ENCODE data around the gene BTF3L4. TPM values are rescaled to one million over a fixed set of nuclear protein-coding genes. Genes with fewer than 3 reads are reported as not detected.
"Not testable (repeated sequence)": the region's sequence is repeated elsewhere in the genome, so short reads cannot be mapped to it uniquely, and the experiment has no call there.

Gene BTF3L4
- total RNA-seq, 1 experiment from 2014 or later = 89.4 TPM

DNA sequence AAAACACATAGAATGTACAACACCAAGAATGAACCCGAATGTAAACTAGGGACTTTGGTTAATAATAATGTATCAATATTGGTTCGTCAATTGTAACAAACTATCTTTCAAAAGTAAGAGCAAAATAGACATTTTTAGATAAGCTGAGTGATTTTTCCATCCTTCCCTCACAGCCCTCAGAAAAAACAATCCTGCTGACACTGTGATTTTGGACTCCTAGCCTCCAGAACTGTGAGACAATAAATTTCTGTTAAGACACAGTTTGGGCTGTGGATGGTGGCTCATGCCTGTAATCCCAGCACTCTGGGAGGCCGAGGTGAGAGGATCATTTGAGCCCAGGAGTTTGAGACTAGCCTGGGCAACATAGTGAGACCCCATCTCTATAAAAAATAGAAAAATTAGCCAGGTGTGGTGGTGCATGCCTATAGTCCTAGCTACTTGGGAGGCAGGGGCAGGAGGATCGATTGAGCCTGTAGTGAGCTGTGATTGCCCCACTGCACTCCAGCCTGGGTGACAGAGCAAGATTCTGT lies 10.4 kb upstream of the BTF3L4 start:
- POLR2A ChIA-PET; ATAC-seq; H3K27me3 Mint-ChIP-seq (ENCODE audit: low read depth); DNase-seq (ENCODE audit: low spot score); CTCF ChIA-PET; H3K9me3 Mint-ChIP-seq; H3K4me1 Mint-ChIP-seq; H3K27ac Mint-ChIP-seq; H3K4me3 Mint-ChIP-seq: not testable (repeated sequence)
- peaks cover 19% of the 10 kb centered on the region for H3K36me3 Mint-ChIP-seq

DNA sequence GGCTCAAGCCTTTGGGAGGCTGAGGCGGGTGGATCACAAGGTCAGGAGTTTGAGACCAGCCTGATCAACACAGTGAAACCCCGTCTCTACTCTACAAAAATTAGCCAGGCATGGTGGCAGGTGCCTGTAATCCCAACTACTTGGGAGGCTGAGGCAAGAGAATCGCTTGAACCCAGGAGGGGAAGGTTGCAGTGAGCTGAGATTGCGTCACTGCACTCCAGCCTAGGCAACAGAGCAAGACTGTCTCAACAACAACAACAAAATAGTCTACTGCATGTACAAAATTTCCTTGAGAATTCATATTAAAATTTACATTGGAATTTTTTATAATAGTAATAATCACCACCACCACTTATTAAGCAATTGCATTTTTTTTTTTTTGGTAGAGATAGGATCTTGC lies 6.8 kb upstream of the BTF3L4 start:
- ATAC-seq; H3K27me3 Mint-ChIP-seq (ENCODE audit: low read depth); H3K4me3 Mint-ChIP-seq; DNase-seq (ENCODE audit: low spot score); H3K9me3 Mint-ChIP-seq; H3K27ac Mint-ChIP-seq: not testable (repeated sequence)
- Mint-ChIP-seq H3K36me3 (peaks cover 26% of the 10 kb centered on the region), H3K4me1 (peaks cover 13% of the 10 kb centered on the region)
- ChIA-PET POLR2A (interaction anchor here (0.6 kb wide), 1 partner anchor 25 kb away, joined by 4 read pairs; no protein-coding TSS in a partner anchor), CTCF (interaction anchor here (0.5 kb wide), 1 partner anchor 59 kb away, joined by 3 read pairs; no protein-coding TSS in a partner anchor)

DNA sequence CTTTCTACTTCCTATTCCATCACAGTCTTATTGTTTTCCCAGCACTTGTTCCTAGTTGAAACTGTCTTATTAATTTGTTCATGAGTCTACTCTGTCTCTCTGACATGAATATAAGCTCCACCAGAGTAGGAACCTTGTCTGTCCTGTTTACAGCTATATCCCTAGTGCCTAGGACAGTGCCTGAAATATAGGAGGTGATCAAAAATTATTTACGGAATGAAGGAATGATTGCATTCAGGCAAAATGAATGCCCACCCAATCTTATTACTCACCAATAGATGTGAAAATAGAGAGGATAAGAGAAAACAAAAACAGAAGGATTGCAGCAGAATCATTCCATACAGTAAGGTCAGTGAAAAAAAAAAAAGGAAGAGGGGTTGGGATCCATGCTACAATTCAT lies 2.2 kb upstream of the BTF3L4 start:
- H3K27ac Mint-ChIP-seq = no peak overlapping the region
- H3K9me3 Mint-ChIP-seq = no peaks in the 10 kb centered on the region
- DNase-seq (ENCODE audit: low spot score) (no peak), ATAC-seq (no peak)
- TF ChIP-seq ZBTB21 (CRISPR knock-in tag; IDR thresholded peaks at IDR 0.05; ENCODE audit: borderline replicate concordance) (no peak), TEAD1 (CRISPR knock-in tag; IDR thresholded peaks at IDR 0.05) (no peak), KAT7 (CRISPR knock-in tag; IDR thresholded peaks at IDR 0.05; ENCODE audit: borderline replicate concordance) (no peak)
- TF ChIP-seq, protein P1, sequence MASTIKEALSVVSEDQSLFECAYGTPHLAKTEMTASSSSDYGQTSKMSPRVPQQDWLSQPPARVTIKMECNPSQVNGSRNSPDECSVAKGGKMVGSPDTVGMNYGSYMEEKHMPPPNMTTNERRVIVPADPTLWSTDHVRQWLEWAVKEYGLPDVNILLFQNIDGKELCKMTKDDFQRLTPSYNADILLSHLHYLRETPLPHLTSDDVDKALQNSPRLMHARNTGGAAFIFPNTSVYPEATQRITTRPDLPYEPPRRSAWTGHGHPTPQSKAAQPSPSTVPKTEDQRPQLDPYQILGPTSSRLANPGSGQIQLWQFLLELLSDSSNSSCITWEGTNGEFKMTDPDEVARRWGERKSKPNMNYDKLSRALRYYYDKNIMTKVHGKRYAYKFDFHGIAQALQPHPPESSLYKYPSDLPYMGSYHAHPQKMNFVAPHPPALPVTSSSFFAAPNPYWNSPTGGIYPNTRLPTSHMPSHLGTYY (CRISPR knock-in tag; IDR thresholded peaks at IDR 0.05) = no peak
- no peaks in the 10 kb centered on the region for H3K27me3 Mint-ChIP-seq (ENCODE audit: low read depth)
- ChIA-PET CTCF (interaction anchor here (1.7 kb wide), 1 partner anchor 157 kb away, joined by 6 read pairs; no protein-coding TSS in a partner anchor), POLR2A (interaction anchor here (2.1 kb wide), 1 partner anchor 21 kb away, joined by 11 read pairs; the partner anchor contains the start of gene KTI12)
- H3K4me1 Mint-ChIP-seq = peaks cover 29% of the 10 kb centered on the region
- H3K36me3 Mint-ChIP-seq = peaks cover 16% of the 10 kb centered on the region
- H3K4me3 Mint-ChIP-seq = peak overlapping the region; percentile 97

DNA sequence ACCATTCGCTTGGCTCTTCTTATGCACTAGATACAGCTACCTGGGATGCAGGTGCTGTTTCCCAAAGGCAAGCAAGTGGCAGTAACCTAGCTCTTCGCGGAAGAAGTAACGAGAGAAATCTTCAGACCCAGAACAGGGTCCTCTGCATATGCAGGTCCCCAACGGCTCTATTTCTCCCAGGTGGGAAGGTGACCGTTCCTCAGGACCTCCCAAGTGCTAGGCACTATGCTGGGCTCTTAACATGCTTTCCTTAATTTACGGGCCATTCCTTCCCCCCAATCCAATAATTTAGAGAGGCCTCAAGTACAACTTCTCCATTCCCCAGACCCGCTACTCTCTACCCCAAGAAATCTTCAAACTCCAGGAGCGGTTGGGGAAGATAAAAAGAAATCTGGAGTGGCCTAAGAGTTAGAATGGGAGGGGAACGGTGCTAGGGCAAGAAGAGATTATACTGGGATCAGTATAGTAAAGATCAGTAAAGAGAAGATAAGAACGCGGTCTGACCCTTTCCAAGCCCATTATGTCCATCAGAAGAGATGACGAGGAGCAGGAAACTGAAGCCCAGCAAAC lies 1.5 kb upstream of the BTF3L4 start:
- DNase-seq (ENCODE audit: low spot score) = no peak
- H3K27ac Mint-ChIP-seq = peak overlapping the region; percentile 99
- peaks cover 21% of the 10 kb centered on the region for H3K36me3 Mint-ChIP-seq
- H3K27me3 Mint-ChIP-seq (ENCODE audit: low read depth) = no peaks in the 10 kb centered on the region
- peak overlapping the region; percentile 97 for H3K4me3 Mint-ChIP-seq
- CTCF ChIA-PET = interaction anchor here (1.7 to 2.6 kb wide), 2 partner anchors 158 to 294 kb away, joined by 6 to 12 read pairs; no protein-coding TSS in a partner anchor
- 0 out of 2 replicates have a peak, but pooled peaks have one; percentile 0 for ATAC-seq
- TF ChIP-seq, protein P2, sequence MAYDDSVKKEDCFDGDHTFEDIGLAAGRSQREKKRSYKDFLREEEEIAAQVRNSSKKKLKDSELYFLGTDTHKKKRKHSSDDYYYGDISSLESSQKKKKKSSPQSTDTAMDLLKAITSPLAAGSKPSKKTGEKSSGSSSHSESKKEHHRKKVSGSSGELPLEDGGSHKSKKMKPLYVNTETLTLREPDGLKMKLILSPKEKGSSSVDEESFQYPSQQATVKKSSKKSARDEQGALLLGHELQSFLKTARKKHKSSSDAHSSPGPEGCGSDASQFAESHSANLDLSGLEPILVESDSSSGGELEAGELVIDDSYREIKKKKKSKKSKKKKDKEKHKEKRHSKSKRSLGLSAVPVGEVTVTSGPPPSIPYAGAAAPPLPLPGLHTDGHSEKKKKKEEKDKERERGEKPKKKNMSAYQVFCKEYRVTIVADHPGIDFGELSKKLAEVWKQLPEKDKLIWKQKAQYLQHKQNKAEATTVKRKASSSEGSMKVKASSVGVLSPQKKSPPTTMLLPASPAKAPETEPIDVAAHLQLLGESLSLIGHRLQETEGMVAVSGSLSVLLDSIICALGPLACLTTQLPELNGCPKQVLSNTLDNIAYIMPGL (CRISPR knock-in tag; IDR thresholded peaks at IDR 0.05) = 0 out of 2 replicates have a peak, but pooled peaks have one; percentile 34
- TF ChIP-seq SP1 (CRISPR knock-in tag; conservative IDR thresholded peaks at IDR 0.05) (no peak), NR2C2 (CRISPR knock-in tag; IDR thresholded peaks at IDR 0.05) (no peak), KAT7 (CRISPR knock-in tag; IDR thresholded peaks at IDR 0.05; ENCODE audit: borderline replicate concordance) (0 out of 2 replicates have a peak, but pooled peaks have one; percentile 15), NFE2L1 (CRISPR knock-in tag; IDR thresholded peaks at IDR 0.05) (no peak)
- TF ChIP-seq, protein P3, sequence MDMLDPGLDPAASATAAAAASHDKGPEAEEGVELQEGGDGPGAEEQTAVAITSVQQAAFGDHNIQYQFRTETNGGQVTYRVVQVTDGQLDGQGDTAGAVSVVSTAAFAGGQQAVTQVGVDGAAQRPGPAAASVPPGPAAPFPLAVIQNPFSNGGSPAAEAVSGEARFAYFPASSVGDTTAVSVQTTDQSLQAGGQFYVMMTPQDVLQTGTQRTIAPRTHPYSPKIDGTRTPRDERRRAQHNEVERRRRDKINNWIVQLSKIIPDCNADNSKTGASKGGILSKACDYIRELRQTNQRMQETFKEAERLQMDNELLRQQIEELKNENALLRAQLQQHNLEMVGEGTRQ (CRISPR knock-in tag; IDR thresholded peaks at IDR 0.05) = no peak
- TF ChIP-seq, protein P4, sequence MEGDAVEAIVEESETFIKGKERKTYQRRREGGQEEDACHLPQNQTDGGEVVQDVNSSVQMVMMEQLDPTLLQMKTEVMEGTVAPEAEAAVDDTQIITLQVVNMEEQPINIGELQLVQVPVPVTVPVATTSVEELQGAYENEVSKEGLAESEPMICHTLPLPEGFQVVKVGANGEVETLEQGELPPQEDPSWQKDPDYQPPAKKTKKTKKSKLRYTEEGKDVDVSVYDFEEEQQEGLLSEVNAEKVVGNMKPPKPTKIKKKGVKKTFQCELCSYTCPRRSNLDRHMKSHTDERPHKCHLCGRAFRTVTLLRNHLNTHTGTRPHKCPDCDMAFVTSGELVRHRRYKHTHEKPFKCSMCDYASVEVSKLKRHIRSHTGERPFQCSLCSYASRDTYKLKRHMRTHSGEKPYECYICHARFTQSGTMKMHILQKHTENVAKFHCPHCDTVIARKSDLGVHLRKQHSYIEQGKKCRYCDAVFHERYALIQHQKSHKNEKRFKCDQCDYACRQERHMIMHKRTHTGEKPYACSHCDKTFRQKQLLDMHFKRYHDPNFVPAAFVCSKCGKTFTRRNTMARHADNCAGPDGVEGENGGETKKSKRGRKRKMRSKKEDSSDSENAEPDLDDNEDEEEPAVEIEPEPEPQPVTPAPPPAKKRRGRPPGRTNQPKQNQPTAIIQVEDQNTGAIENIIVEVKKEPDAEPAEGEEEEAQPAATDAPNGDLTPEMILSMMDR (IDR thresholded peaks at IDR 0.05) = no peak
- TF ChIP-seq, protein P5, sequence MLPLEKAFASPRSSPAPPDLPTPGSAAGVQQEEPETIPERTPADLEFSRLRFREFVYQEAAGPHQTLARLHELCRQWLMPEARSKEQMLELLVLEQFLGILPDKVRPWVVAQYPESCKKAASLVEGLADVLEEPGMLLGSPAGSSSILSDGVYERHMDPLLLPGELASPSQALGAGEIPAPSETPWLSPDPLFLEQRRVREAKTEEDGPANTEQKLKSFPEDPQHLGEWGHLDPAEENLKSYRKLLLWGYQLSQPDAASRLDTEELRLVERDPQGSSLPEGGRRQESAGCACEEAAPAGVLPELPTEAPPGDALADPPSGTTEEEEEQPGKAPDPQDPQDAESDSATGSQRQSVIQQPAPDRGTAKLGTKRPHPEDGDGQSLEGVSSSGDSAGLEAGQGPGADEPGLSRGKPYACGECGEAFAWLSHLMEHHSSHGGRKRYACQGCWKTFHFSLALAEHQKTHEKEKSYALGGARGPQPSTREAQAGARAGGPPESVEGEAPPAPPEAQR (CRISPR knock-in tag; IDR thresholded peaks at IDR 0.05) = no peak
- POLR2A ChIA-PET = interaction anchor here (0.6 to 2.3 kb wide), 6 partner anchors 21 to 349 kb away, joined by 4 to 11 read pairs (median 7); partner anchors contain the start of genes KTI12, ORC1 and PRPF38A
- H3K9me3 Mint-ChIP-seq = no peaks in the 10 kb centered on the region
- H3K4me1 Mint-ChIP-seq = peaks cover 33% of the 10 kb centered on the region
